Lower leg skin (tissue), 4 donors: ENCODE measurements around the gene GALNT12. TPM values are rescaled to one million over a fixed set of nuclear protein-coding genes. Genes with fewer than 3 reads are reported as not detected.

Source experiments
- DNase-seq, 2 donors: peaks; one replicate each; pipeline ENCODE4 v3.0.0-alpha.2; 2019; ENCODE audit warnings: low spot score in 2 of 2
- H3K4me3 ChIP-seq: fragments of 200-600 bp; sonication (generic); 2 replicates; pipeline ENCODE4 v1.5.1; 2017; ENCODE audit warnings: mild to moderate bottlenecking, low read depth; ENCODE audit not compliant: poor library complexity, severe bottlenecking
- POLR2A ChIP-seq, 2 donors: fragments of 450-650 bp; IDR thresholded peaks; one replicate each; pipeline ENCODE4 v1.6.1; 2016 to 2017; ENCODE audit warnings: antibody characterized with exemption in 2 of 2, mild to moderate bottlenecking in 1 of 2, moderate library complexity in 1 of 2
- WGBS, 2 donors: methylation state at CpG; one replicate each; pipeline ENCODE4 v1.1.5; 2018; 5-methylcytosine and 5-hydroxymethylcytosine counted together
- intact Hi-C: fragments of 100-400 bp; cut with DNase I; formaldehyde crosslinking; loops from one replicate; pipeline ENCODE4 v1.15.0; 2023; ENCODE audit warnings: low total_unique reads
- total RNA-seq, 4 donors: library from RNA; depleted of rRNA; stranded (reverse); fragments of >200 nt; gene quantifications; one replicate each; pipeline ENCODE4 v1.1.0, GENCODE V29; 2016
- TF ChIP-seq, protein P1 (sequence below), 3 donors: fragments of 450-650 bp; IDR thresholded peaks; one replicate each; pipeline ENCODE4 v1.5.1; 2016; ENCODE audit warnings: antibody characterized with exemption in 3 of 3, mild to moderate bottlenecking in 3 of 3, moderate library complexity in 2 of 3

Gene GALNT12
- total RNA-seq, 4 donors from 2014 or later = 4.9 to 8.5 (median 6.4) TPM

DNA sequence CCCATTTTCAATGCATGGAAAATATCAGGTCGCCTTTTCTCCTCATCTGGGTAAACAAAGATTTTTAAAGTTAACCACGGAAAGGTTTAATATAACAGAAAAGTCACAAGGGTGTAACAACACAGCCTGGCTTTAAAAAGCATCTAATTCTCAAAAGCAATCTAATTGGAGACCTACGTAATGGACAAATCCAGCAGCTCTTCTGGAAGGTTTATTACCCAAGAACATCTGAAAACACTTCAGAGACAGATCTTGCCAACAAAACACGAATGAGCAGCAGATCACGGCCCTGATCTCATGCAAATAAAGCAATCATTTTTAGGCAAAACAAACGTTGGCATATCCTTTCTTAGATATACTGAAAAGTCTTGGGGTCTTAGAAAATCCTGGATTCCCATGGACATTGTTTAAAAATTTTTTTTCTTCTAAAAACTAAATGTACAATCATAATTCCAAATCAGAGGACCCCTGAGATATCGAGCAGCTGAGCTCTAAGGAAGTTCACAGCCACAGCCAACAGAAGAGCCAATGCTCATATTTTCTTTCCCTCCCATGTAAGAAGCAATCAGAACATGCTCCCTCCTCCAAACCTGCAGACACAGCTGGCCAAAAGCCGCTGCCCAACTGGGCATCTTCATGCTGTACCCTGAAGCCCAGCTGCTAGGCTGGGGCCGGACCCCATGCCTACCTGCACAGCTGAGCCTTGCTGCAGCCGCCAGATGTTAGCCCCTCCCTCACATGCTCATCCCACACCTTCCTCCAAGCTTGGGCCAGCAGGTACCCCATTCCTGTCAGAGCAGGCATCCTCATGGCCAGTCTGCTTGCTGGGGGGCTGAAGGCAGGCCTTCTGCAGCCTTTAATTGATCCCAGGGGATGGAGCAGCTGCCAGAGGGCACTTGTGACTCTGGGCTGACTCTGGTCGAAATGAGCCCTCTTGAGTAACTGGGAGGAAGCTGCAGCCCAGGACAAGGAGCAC is 22.4 kb upstream of the GALNT12 start:
- TF ChIP-seq, protein P1, sequence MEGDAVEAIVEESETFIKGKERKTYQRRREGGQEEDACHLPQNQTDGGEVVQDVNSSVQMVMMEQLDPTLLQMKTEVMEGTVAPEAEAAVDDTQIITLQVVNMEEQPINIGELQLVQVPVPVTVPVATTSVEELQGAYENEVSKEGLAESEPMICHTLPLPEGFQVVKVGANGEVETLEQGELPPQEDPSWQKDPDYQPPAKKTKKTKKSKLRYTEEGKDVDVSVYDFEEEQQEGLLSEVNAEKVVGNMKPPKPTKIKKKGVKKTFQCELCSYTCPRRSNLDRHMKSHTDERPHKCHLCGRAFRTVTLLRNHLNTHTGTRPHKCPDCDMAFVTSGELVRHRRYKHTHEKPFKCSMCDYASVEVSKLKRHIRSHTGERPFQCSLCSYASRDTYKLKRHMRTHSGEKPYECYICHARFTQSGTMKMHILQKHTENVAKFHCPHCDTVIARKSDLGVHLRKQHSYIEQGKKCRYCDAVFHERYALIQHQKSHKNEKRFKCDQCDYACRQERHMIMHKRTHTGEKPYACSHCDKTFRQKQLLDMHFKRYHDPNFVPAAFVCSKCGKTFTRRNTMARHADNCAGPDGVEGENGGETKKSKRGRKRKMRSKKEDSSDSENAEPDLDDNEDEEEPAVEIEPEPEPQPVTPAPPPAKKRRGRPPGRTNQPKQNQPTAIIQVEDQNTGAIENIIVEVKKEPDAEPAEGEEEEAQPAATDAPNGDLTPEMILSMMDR (IDR thresholded peaks at IDR 0.05) = no peak
- no peak for TF ChIP-seq POLR2A (IDR thresholded peaks at IDR 0.05)
- 62 to 68% methylated on average over 11 of the region's 11 CpGs for whole genome bisulfite sequencing, 2 donors
- intact Hi-C loops = loop anchor here (10.0 kb wide), 1 partner anchor 470 kb away; no protein-coding TSS in a partner anchor
- DNase-seq = peak in 1 of 2 donors; percentile 31
- no peak overlapping the region for H3K4me3 ChIP-seq

DNA sequence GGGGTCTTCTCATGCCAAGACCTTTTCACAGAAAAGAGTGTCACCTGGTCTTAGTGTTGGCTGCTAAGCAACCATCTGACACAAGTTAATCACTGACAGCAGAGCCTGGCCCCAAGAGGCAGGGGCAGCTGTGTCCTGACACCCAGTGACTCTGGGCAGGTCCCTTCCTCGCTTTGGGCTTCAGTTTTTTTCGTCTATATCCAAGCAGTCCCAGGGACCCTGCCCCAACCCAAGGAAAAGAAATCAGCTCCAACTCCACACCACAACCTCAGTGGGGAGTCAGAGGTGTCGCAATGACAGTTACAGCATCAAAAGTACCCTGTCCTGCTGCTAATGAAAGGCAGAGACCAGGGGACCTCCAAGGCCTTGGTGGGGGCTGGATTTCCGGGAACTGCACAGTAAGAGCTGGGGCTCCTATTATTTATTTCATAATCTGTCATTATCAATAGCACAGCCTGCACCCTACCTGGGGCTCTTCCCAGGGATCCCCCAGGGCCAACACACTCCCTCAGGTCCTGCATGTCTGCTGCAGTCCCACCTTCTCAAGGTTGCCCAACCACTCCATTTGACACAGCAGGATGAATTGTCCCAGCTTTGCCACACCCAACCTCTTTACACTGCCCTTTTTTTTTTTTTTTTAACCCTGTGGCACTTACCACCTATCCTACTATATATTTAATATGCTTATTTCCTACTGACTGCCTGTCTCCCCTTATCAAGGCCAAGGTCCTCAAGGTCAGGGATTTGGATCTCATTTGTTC is 20.5 kb upstream of the GALNT12 start:
- no peak overlapping the region for H3K4me3 ChIP-seq
- 87 to 98% methylated on average over 4 of the region's 4 CpGs for WGBS, 2 donors
- intact Hi-C loops = loop anchor here (10.0 kb wide), 1 partner anchor 472 kb away; no protein-coding TSS in a partner anchor
- TF ChIP-seq, protein P1 (IDR thresholded peaks at IDR 0.05) = no peak
- TF ChIP-seq POLR2A (IDR thresholded peaks at IDR 0.05) = no peak
- DNase-seq = no peak

DNA sequence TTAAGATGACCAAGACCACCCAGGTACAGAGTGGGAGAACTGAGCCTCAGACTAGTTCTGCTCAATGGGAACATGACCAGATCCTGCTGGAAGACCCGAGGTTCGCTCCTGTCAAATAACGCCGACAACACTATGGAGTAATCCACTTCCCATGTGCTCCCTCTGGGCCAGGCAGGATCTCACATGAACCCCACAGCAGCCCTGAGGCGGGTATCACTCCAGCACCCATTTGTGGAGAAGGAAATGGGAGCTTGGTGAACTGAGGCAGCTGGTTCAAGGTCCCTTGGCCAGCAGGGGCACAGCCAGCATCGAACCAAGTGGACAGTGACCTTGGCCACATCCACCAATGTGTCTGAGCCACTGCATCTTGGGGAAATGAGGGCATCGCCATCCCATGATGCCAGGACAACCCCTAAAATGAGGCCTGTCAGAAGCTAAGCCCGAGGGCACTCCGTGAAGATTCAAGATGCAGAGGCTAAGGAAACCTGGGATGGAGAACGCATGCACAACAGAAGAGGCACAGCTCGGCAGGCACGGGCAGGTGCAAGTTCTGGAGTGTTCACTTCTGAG is 19.6 kb upstream of the GALNT12 start:
- intact Hi-C loops = loop anchor here (10.0 kb wide), 1 partner anchor 473 kb away; no protein-coding TSS in a partner anchor
- no peak for DNase-seq
- 94 to 95% methylated on average over 12 of the region's 12 CpGs for WGBS, 2 donors
- TF ChIP-seq POLR2A (IDR thresholded peaks at IDR 0.05) = no peak
- TF ChIP-seq, protein P1 (IDR thresholded peaks at IDR 0.05) = no peak
- no peak overlapping the region for H3K4me3 ChIP-seq

DNA sequence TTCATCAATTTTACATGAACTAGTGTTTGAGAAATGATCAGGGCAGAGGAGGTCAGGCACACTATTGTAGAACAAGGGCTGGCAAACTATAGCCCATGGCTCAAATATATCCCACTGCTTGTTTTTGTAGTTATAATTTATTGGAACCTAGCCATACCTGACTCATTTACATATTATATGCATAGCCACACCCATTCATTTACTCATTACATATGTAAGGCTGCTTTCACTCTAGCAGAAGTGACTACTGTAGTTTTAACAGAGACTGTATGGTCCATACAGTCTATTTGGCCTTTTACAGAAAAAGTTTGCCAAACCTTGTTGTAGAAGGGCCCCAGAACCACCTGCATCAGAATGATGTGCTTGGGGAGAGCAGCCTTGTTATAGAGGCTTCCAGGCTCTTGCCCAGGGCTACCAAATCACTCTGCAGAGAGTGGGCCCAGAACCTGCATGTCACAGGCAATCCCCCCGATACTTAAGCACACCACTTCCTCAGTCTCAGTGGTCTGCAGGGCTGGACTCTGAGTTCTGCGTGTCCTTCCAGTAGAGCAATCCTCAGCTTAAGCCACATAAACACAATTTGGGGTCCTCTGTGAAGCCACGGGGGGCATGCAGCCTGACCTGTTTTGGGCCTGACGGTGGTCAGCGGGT is 17.9 kb upstream of the GALNT12 start:
- DNase-seq = peak in 1 of 2 donors; percentile 32
- WGBS, 2 donors = 95 to 96% methylated on average over 5 of the region's 5 CpGs
- intact Hi-C loops = loop anchor here (10.0 kb wide), 1 partner anchor 475 kb away; no protein-coding TSS in a partner anchor

More for the DNA sequence above, 17.9 kb upstream of the GALNT12 start:
- no peak overlapping the region for H3K4me3 ChIP-seq
- TF ChIP-seq, protein P1 (IDR thresholded peaks at IDR 0.05) = no peak
- no peak for TF ChIP-seq POLR2A (IDR thresholded peaks at IDR 0.05)
